H7 (cell line): Measurements from ENCODE around the gene PTRH1. TPM values are rescaled to one million over a fixed set of nuclear protein-coding genes. Genes with fewer than 3 reads are reported as not detected.

Experiments used
- DNase-seq: peaks from one replicate; pipeline ENCODE4 v3.0.0; 2012
- H3K27me3 ChIP-seq: 2 replicates; pipeline ENCODE4 v1.6.0; 2011; ENCODE audit warnings: mild to moderate bottlenecking, low read length; ENCODE audit not compliant: control insufficient read depth, insufficient read depth
- H3K36me3 ChIP-seq: replicated peaks from 2 replicates; pipeline ENCODE4 v1.5.1; 2011; ENCODE audit warnings: low read length; ENCODE audit not compliant: control insufficient read depth, insufficient read depth
- H3K4me3 ChIP-seq: 2 replicates; pipeline ENCODE4 v1.5.1; 2011; ENCODE audit warnings: low read depth, mild to moderate bottlenecking, control low read depth, low read length, moderate library complexity; ENCODE audit not compliant: insufficient read depth
- total RNA-seq: library from RNA; depleted of rRNA; stranded (reverse); fragments of >200 nt; shearing (Covaris generic); gene quantifications from 2 replicates; pipeline ENCODE4 v1.2.3, GENCODE V29; 2014

Gene PTRH1
- total RNA-seq, 1 experiment from 2014 or later: 21.2 TPM

DNA sequence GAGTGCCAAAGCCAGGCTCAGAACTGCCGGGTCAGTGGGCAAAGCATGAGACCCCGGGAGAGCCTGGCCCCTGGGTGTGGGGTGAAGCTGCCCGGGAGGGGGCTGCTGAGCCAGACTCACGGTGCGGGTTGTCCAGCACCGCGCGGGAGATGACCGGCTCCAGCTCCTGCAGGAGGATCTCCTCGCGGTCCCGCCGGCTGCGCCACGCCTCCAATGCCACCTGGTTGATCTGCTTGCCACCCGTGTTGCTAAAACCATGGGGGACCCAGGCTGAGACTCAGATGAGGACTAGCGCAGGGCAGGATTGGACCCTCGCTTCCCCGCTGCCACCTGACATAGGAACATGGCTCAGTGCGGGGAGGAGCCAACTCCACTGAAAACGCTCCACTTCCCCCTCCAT lies 17.0 kb upstream of the PTRH1 start:
- Histone ChIP-seq H3K4me3 (no peak overlapping the region), H3K27me3 (no peaks in the 10 kb centered on the region; the same call in 1 of the 2 replicates)
- no peak for DNase-seq

DNA sequence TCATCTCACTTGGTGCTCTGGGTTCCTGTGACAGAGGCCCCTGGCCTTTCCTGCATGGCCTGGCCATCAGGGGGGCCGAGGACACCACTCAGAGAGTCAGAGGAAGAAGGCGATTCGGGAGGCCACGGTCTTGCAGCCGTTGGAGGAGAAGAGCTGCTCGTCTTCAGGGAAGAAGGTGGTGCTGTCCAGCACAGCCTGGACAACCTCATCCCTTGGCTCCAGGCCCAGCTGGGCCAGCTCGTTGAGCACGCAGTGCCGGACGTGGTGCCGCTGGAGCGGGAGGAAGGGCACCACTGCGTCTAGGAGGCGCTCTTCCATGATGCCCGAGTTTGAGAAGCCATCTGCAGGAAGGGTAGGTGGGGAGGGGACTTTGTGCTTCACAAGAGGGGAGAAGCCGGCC lies 16.5 kb upstream of the PTRH1 start:
- Histone ChIP-seq H3K27me3 (no peaks in the 10 kb centered on the region), H3K36me3 (no peaks in the 10 kb centered on the region), H3K4me3 (no peak overlapping the region)
- no peak for DNase-seq

More for the DNA sequence above, 17.0 kb upstream of the PTRH1 start:
- H3K36me3 ChIP-seq: no peaks in the 10 kb centered on the region

DNA sequence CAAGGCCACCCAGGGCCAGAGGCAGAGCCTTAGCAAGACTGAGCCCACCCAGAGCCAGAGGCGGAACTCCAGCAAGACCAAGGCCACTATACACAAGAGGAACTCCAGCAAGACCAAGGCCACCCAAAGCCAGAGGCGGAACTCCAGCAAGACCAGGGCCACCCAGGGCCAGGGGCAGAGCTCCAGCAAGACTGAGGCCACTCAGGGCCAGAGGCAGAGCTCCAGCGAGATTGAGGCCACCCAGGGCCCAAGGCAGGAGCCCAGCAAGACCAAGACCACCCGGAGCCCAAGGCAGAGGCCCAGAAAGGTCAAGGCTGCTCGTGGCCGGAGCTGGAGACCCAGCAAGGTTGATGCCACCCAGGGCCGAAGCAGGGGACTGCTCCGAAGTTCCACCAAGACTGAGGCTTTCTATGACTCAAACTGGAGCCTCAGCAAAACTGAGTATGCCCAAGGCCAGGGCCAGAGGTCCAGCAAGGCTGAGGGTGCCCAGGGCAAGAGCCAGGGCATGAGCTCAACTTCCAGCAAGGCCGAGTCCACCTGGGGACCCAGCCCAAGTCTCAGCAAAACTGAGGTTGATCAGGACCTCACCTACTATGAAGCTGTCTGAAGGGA lies 15.4 kb upstream of the PTRH1 start:
- Histone ChIP-seq H3K36me3 (no peaks in the 10 kb centered on the region), H3K27me3 (no peaks in the 10 kb centered on the region), H3K4me3 (no peak overlapping the region)
- no peak for DNase-seq

DNA sequence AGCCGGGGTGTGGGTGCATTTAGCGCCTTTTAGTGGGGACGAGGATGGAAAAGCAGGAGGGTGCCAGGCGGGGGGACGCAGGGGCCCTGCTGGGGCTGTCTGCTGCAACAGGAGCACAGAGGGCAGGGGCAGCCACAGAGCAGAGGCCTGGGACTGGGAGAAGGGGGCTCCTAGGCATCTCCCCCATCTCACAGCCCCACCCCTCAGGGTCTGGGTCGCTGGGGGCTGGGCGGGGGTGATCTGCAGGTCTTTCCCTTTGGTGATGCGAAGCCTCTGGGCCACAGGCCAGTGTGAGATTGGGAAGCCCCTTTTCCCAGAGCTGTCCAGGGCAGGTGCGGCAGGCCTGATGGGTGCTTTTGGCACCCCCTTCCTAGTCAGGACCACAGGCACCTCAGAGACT lies 14.8 kb upstream of the PTRH1 start:
- no peak overlapping the region for H3K4me3 ChIP-seq
- no peaks in the 10 kb centered on the region for H3K36me3 ChIP-seq
- no peaks in the 10 kb centered on the region for H3K27me3 ChIP-seq
- no peak for DNase-seq

DNA sequence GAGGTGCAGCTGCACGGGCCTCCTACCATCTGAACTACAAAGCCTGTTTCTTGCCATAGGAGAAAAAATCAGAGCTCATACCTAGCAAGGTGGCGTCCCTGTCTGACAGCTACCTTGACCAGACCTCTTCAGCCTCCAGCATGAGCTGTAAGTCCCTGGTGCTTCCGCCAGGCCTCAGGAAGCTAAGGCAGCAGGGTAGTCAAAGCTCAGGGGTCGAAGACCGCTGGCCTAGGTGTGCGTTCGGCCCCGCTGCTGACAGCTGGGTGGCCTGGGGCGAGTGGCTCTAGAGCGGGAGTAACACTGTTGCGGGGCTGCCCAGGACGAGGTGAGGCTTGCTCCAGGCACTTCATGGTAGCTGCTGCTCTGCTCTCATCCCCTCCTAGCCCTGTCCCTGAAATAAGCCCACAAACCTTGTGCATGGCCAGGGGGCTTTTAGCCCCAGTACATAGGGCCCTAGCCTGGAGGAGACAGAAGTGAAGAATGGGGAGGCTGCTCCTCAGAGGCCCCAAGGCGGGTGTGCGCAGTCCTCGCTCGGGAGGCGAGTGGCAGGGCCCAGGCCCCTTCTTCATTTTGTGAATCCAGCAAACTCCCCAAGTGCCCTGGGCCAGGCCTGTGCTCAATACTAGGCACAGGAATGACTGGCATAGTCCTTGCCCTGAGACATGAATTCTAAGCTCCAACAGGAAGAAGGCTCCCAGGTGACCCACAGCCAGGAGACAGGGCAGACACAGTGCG lies 14.2 kb upstream of the PTRH1 start:
- Histone ChIP-seq H3K27me3 (no peaks in the 10 kb centered on the region), H3K4me3 (no peak overlapping the region), H3K36me3 (no peaks in the 10 kb centered on the region)
- DNase-seq: peak; percentile 58

DNA sequence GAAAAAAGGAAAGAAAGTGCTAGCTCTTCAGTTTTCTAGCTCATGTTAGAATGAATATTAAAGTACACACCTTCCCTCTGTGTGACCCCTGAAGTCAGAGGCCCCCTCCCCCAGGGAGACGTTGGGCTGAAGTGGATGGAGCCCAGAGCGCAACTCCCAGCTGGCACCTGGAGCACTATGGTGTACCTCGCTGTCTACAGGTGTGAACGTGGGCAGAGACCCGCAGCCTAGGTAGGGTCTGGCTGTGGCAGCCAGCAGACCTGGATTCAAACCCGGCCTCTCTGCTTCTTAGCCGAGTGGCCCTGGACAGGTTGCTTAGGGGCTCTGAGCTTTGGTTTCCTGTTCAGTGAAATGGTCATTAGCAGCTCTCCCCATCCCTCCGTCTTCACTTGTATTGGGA lies 13.3 kb upstream of the PTRH1 start:
- Histone ChIP-seq H3K36me3 (no peaks in the 10 kb centered on the region), H3K27me3 (no peaks in the 10 kb centered on the region), H3K4me3 (no peak overlapping the region)
- DNase-seq: no peak

DNA sequence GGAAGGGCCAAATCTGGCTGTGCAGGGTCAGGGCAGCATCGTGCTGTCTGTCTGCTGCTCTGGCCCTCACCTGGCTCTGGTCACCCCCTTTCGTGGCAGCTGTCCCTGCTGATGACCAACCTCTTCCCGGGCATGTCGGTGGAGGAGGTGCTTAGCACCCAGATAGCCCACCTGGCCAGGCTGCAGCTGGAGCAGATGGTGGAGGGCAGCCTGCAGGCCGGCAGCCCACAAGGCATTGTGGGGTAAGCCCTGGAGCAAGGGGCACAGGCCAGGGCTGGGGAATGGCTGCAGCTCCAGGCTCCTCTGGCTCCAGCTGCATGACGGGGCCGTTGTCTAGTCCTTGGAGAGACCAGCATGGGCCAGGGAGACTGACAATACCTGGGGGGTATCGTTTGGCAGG lies 11.4 kb upstream of the PTRH1 start:
- no peak overlapping the region for H3K4me3 ChIP-seq
- no peaks in the 10 kb centered on the region for H3K27me3 ChIP-seq
- H3K36me3 ChIP-seq: no peaks in the 10 kb centered on the region
- DNase-seq: no peak

DNA sequence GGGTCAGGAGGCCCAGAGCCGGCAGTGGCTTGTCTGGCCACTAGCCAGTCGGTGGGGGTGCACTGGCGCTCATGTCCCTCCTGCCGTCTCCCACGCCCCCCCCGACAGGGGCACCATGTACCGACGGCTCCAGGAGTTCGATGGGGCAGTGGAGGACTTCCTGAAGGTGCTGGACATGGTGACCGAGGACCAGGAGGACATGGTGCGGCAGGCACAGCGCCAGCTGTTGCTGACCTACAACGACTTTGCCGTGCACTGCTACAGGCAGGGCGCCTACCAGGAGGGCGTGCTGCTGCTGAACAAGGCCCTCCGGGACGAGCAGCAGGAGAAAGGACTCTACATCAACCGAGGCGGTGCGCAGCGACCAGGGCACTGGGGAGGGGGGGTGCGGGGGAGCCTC lies 8.5 kb upstream of the PTRH1 start:
- DNase-seq: peak; percentile 77
- Histone ChIP-seq H3K36me3 (no peaks in the 10 kb centered on the region), H3K27me3 (no peaks in the 10 kb centered on the region), H3K4me3 (no peak overlapping the region)

DNA sequence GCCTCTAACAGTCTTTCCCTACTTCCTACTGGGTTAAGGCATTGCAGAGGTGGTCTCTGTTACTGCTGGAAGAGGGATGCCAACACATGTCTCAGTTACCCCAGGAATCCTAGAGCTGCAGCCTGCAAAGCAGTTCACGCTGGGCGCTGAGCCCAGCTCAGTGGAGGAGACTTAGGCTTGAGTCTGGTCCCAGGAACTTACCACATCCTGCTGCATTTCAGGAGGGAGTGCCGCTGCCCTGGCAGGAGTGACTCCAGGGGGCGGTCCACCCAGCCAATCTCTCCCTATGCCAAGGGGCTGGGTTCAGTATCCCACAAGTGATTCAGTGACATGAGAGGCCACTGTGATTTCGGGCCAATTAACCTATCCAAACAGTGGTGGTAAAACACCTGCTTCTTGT lies 8.0 kb upstream of the PTRH1 start:
- no peak for DNase-seq
- no peaks in the 10 kb centered on the region for H3K36me3 ChIP-seq
- H3K27me3 ChIP-seq: no peaks in the 10 kb centered on the region
- no peak overlapping the region for H3K4me3 ChIP-seq

DNA sequence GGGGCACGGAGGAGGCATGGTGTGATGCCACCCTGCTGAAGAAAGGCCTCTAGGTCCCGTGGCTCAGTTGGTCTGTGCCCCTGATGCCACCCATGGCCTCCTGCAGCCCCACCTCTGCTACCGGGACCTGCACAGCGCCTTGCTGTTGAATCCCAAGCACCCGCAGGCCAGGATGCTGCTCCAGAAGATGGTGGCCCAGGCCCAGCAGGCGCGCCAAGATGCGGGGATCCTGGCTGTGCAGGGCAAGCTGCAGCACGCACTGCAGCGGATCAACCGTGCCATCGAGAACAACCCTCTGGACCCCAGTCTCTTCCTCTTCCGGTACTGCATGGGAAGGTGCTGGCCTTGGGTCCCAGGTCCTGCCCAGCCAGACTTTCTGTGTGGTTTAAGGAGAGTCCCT lies 7.5 kb upstream of the PTRH1 start:
- Histone ChIP-seq H3K36me3 (no peaks in the 10 kb centered on the region), H3K4me3 (no peak overlapping the region), H3K27me3 (no peaks in the 10 kb centered on the region)
- DNase-seq: no peak

DNA sequence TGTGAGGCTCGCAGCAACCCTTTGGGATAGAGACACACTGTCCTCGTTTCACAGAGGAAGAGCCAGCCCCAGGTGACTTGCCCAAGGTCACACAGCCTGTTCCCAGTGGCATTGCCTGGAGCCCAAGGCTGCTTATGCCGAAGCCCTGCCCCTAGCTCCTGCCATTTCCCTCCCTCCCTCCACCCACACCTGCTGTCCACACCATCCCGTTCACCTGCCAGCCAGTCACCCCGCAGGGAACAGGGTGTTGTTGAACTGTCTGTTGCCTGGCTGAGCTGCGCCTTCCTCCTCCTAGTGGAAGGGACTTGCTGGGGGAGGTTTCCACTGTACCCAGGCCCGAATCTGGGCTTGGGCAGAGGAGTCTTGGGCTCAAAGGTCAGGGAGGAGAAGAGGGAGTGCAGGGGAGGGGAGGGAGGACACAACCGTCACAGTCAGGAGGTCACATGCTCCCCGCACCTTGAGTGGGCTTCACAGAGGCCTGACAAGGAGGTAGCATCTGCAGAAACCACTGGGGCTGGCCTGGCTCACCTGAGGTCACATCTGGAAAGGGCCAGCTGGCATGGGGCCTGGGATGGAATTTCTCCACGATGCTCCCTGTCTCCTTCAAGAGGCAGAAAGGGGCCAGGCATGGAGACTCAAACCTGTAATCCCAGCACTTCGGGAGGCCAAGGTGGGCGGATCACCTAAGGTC lies 6.7 kb upstream of the PTRH1 start:
- no peak overlapping the region for H3K4me3 ChIP-seq
- no peaks in the 10 kb centered on the region for H3K36me3 ChIP-seq
- H3K27me3 ChIP-seq: no peaks in the 10 kb centered on the region
- DNase-seq: no peak

DNA sequence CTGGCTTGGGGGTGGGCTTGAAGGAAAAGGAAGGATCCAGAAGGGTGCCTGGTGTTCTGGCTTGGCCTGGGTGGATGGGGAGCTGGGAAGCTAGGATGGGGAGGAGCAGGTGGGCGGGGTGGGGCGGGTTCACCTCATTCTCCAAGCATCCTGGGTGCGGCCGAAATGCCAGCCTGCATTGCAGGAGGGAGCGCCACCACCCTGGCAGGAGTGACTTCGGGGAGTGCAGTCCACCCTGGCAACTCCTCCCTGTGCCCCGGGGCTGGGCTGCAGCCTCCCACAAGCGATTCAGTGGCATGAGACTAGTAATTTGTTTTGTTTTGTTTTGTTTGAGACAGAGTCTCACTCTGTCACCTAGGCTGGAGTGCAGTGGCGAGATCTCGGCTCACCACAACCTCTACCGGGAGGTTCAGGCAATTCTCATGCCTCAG lies 5.9 kb upstream of the PTRH1 start:
- DNase-seq: peak; percentile 61
- Histone ChIP-seq H3K4me3 (no peak overlapping the region), H3K36me3 (no peaks in the 10 kb centered on the region), H3K27me3 (no peaks in the 10 kb centered on the region)

DNA sequence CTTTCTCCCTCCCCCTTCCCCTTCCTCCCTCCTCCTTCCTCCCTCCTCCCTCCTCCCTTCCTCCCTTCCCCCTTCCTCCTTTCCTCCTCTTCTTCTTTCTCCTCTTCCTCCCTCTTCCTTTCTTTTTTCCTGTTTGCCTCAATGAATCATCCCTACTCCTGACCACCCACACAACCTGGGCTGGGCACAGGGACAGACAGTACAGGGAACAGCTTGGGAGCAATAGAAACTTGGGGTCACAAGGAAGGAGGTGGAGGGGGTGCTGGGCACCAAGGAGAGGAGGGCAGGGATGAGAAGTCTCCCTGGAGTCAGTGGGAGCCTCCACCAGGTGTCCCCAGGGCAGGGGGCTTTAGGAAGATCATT lies 5.4 kb upstream of the PTRH1 start:
- DNase-seq: no peak
- Histone ChIP-seq H3K36me3 (no peaks in the 10 kb centered on the region), H3K27me3 (no peaks in the 10 kb centered on the region), H3K4me3 (no peak overlapping the region)

DNA sequence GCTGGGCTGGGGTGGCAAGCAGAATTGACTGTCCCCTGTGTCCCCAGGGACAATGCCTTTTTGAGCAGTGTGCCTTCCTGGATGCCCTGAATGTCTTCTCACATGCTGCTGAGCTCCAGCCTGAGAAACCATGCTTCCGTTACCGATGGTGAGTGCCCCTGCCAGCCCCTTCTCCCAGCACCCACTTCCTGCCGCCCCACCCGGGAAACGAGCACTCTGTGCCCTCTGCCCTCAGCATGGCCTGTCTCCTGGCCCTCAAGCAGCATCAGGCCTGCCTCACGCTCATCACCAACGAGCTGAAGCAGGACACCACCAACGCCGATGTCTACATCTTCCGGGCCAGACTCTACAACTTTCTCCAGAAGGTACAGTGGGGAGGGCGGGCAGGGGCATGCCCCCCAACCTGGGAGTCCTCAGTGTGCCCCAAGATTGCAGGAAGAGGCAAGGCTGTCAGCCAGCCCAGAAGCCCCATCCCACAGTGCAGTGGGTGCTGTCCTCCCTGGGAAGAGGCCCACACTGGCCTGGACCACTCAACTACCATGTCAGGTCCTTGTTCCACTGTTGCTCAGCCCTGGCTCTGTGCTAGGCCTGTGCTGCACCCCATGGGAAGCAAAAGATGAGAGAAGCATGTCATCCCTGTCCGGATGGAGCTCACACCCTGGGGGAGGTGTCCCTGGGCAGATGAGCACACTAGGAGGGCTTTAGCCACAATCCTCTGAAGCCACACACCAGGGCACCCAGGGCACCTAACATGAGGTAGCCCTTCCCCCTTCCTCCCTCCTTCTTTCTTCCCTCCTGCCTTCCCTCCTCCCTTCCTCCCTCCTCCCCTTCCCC lies 4.8 kb upstream of the PTRH1 start:
- H3K4me3 ChIP-seq: no peak overlapping the region
- no peak for DNase-seq
- peaks cover under 1% of the 10 kb centered on the region; the same call in 1 of the 2 replicates for H3K27me3 ChIP-seq
- no peaks in the 10 kb centered on the region for H3K36me3 ChIP-seq
